SK-N-SH treated with all-trans-retinoic acid at 6 μM for 48 hours (cell line): ENCODE results near the gene PTPRN2.

Experiments
- BACH2 ChIP-seq: fragments of 250-450 bp; sonication (Bioruptor Pico); IDR thresholded peaks from 2 replicates; pipeline ENCODE4 v1.9.0; 2021; ENCODE audit warnings: mild to moderate bottlenecking, borderline replicate concordance
- CSDC2 ChIP-seq: fragments of 250-450 bp; sonication (Bioruptor Pico); IDR thresholded peaks from 2 replicates; pipeline ENCODE4 v1.5.0; 2020; ENCODE audit warnings: mild to moderate bottlenecking, moderate library complexity
- ESRRG ChIP-seq: fragments of 250-450 bp; sonication (Bioruptor Pico); IDR thresholded peaks from 2 replicates; pipeline ENCODE4 v1.6.1; 2021; ENCODE audit warnings: mild to moderate bottlenecking
- GLIS3 ChIP-seq: fragments of 250-450 bp; sonication (Bioruptor Pico); IDR thresholded peaks from 2 replicates; pipeline ENCODE4 v1.5.0; 2020; ENCODE audit warnings: mild to moderate bottlenecking, moderate library complexity
- ISL1 ChIP-seq: fragments of 250-450 bp; sonication (Bioruptor Pico); IDR thresholded peaks from 2 replicates; pipeline ENCODE4 v2.1.2; 2022; ENCODE audit warnings: mild to moderate bottlenecking, moderate library complexity
- OSR1 ChIP-seq: fragments of 250-450 bp; sonication (Bioruptor Pico); IDR thresholded peaks from 2 replicates; pipeline ENCODE4 v1.8.0; 2022; ENCODE audit warnings: moderate library complexity, mild to moderate bottlenecking, inconsistent platforms
- PPARA ChIP-seq: fragments of 250-450 bp; sonication (Bioruptor Pico); IDR thresholded peaks from 2 replicates; pipeline ENCODE4 v1.5.0; 2020; ENCODE audit warnings: mild to moderate bottlenecking, borderline replicate concordance
- TOX ChIP-seq: fragments of 250-450 bp; sonication (Bioruptor Pico); IDR thresholded peaks from 2 replicates; pipeline ENCODE4 v1.8.0; 2021; ENCODE audit warnings: mild to moderate bottlenecking, moderate library complexity, borderline replicate concordance
- ZC3H10 ChIP-seq: fragments of 250-450 bp; sonication (Bioruptor Pico); IDR thresholded peaks from 2 replicates; pipeline ENCODE4 v1.5.1; 2021; ENCODE audit warnings: mild to moderate bottlenecking, moderate library complexity
- ZFP3 ChIP-seq: fragments of 250-450 bp; sonication (Bioruptor Pico); IDR thresholded peaks from 2 replicates; pipeline ENCODE4 v1.5.0; 2020; ENCODE audit warnings: mild to moderate bottlenecking, moderate library complexity
- ZFP30 ChIP-seq: fragments of 450-650 bp; formaldehyde crosslinking; IDR thresholded peaks from 2 replicates; pipeline ENCODE4 v1.5.0; 2022; ENCODE audit warnings: mild to moderate bottlenecking, moderate library complexity
- TF ChIP-seq, protein P1 (sequence below): fragments of 250-450 bp; sonication (Bioruptor Pico); IDR thresholded peaks from 2 replicates; pipeline ENCODE4 v1.5.1; 2020; ENCODE audit warnings: low read depth, mild to moderate bottlenecking, moderate library complexity
- TF ChIP-seq, protein P2 (sequence below): fragments of 250-450 bp; sonication (Bioruptor Pico); IDR thresholded peaks from 2 replicates; pipeline ENCODE4 v1.8.0; 2020; ENCODE audit warnings: mild to moderate bottlenecking, moderate library complexity, borderline replicate concordance
- TF ChIP-seq, protein P3 (sequence below): fragments of 250-450 bp; sonication (Bioruptor Pico); IDR thresholded peaks from 2 replicates; pipeline ENCODE4 v1.8.0; 2021; ENCODE audit warnings: low read depth, mild to moderate bottlenecking, moderate library complexity, borderline replicate concordance

DNA sequence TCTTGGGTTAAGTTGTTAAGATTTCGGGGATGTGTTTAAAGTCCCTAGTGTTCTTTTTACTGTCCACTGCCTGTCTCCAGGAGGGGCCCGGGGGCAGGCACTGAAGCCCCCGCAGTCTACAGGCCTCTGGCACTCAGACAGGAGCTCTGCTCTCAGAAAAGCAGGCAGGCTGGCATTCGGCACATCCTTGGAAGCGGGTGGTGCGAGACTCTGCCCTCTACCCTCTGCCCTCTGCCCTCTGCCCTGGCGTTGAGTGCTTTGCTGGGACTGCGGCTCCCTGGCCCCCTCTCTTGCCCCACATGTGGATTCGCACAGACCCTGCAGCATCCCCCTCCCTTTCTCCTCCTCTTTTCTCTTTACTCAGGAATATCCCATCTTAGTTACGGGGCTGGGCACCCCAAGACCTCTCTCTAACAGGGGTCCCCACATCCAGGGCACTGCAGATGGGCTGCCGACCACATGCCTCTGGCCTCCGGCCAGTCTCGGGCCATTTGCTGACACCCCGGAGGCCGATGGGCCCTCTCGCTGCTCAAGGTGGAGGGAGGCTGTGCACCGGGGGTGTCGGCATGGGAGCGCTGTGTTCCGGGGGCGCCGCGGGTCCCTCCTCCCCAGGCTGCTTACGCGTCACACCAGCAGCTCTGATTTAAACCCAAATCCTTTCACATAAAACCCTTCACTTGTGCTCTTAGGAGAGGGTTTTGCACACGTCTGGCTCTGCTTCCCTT is 770.9 kb downstream of the PTPRN2 start:
- TF ChIP-seq CSDC2 (CRISPR knock-in tag) (no peak), ZC3H10 (CRISPR knock-in tag) (no peak), ESRRG (CRISPR knock-in tag) (no peak), ZFP30 (no peak), ISL1 (CRISPR knock-in tag) (no peak), BACH2 (no peak), GLIS3 (CRISPR knock-in tag) (no peak), TOX (CRISPR knock-in tag) (no peak), PPARA (CRISPR knock-in tag) (no peak), OSR1 (CRISPR knock-in tag) (no peak), ZFP3 (CRISPR knock-in tag) (no peak)
- TF ChIP-seq, protein P1, sequence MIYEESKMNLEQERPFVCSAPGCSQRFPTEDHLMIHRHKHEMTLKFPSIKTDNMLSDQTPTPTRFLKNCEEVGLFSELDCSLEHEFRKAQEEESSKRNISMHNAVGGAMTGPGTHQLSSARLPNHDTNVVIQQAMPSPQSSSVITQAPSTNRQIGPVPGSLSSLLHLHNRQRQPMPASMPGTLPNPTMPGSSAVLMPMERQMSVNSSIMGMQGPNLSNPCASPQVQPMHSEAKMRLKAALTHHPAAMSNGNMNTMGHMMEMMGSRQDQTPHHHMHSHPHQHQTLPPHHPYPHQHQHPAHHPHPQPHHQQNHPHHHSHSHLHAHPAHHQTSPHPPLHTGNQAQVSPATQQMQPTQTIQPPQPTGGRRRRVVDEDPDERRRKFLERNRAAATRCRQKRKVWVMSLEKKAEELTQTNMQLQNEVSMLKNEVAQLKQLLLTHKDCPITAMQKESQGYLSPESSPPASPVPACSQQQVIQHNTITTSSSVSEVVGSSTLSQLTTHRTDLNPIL: no peak
- TF ChIP-seq, protein P2, sequence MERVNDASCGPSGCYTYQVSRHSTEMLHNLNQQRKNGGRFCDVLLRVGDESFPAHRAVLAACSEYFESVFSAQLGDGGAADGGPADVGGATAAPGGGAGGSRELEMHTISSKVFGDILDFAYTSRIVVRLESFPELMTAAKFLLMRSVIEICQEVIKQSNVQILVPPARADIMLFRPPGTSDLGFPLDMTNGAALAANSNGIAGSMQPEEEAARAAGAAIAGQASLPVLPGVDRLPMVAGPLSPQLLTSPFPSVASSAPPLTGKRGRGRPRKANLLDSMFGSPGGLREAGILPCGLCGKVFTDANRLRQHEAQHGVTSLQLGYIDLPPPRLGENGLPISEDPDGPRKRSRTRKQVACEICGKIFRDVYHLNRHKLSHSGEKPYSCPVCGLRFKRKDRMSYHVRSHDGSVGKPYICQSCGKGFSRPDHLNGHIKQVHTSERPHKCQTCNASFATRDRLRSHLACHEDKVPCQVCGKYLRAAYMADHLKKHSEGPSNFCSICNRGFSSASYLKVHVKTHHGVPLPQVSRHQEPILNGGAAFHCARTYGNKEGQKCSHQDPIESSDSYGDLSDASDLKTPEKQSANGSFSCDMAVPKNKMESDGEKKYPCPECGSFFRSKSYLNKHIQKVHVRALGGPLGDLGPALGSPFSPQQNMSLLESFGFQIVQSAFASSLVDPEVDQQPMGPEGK: no peak
- TF ChIP-seq, protein P3, sequence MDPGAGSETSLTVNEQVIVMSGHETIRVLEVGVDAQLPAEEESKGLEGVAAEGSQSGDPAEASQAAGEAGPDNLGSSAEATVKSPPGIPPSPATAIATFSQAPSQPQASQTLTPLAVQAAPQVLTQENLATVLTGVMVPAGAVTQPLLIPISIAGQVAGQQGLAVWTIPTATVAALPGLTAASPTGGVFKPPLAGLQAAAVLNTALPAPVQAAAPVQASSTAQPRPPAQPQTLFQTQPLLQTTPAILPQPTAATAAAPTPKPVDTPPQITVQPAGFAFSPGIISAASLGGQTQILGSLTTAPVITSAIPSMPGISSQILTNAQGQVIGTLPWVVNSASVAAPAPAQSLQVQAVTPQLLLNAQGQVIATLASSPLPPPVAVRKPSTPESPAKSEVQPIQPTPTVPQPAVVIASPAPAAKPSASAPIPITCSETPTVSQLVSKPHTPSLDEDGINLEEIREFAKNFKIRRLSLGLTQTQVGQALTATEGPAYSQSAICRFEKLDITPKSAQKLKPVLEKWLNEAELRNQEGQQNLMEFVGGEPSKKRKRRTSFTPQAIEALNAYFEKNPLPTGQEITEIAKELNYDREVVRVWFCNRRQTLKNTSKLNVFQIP (CRISPR knock-in tag): no peak
